ENCODE measurements around the gene UNC5A.

The UNC5A gene

DNA sequence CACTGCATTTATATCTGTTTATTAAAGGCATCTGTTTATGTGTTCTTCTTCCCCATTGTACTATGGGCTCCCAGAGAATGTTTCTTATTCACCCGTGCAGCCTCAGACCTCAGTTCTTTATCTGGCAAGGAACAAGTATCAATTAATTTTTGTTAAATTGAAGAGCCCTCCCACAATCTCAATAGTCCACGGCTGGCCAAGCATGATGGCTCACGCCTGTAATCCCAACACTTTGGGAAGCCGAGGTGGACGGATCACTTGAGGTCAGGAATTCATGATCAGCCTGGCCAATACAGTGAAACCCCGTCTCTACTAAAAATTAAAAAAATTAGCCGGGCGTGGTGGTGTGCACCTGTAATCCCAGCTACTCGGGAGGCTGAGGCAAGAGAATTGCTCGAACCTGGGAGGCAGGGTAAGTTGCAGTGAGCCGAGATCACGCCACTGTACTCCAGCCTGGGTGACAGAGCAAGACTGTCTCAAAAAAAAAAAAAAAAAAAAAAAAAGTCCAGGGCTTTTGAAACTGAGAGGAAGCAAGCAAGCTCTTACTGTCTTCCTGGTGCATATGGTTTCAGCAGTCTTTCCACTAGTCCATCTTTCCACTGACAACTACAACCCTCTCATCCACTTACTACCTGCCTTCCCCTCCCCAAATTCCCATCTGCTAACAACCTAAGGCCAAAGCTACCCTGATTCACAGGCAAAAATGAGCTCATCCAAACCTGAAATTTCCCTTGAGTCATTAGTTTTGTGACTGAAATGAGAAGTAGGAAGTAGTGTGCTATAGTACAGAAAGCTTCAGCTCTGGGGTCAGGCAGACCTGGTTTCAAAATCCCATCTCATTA lies 91.1 kb downstream of the UNC5A start:
- DNase-seq: no peak

DNA sequence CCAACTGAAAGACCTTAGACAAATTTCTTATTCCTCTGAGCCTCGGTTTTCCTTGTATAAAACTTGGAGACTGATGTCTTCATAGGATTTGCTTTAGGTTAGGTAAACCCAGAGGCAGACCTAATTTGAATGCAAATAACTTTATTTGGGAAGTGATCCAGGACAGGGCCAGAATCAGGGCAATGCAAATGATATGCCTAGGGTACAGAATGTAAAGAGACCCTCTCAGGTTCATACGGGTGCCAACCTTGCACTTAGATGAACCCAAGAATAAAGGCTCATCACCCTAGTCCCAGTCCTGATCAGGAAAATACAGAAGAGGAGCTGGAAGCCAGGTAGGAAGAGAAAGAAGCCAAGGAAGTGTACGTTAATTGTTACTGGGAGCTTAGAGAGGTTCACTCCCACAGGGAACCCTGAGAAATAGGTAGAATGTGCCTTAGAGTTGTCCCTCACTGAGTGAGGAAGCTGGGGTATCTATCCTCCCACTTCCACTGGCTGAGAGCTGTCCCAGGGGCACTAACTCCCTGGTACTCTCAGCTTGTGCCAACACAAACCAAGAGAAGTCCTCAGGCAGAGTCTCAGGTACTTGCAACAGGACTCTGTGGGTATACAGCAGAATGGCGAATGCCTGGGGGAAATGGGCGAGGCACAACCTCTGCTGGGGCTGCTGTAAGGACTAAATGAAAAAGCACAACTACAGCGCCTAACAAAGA lies 91.9 kb downstream of the UNC5A start:
- no peak for DNase-seq

DNA sequence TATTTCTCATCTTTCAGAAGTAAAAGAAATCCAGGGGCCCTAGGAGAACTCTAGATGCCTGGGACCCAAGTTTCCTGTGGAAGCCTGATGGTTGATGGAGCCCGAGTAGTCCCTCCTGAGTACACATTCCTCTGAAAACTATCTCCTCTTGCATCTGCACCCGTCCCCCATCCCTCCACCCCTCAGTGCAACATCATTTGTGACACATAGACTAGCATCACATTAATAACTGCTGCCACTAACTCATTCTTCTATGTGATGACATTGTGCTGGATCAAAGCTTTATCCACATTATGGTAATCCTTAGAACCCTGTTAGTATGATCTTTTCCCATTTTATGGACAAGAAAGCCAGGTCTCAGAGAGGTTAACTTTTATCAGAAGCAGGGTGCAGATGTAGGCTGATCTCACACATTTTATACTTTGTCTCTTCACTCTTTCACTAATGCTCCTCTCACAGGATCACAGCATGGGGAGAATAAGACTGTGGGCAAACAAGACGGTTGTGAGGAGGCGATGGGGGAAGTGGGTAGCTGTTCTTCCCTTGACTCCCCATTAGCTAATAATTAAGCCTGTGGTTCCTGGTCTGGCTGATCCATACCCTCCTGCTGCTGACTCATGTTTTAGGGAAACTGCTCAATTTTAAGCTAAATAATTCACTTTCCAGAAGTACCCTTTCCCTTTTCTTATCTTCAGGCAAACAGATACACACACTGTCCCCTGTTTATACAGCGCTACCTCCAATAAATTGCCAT lies 92.7 kb downstream of the UNC5A start:
- no peak for DNase-seq

DNA sequence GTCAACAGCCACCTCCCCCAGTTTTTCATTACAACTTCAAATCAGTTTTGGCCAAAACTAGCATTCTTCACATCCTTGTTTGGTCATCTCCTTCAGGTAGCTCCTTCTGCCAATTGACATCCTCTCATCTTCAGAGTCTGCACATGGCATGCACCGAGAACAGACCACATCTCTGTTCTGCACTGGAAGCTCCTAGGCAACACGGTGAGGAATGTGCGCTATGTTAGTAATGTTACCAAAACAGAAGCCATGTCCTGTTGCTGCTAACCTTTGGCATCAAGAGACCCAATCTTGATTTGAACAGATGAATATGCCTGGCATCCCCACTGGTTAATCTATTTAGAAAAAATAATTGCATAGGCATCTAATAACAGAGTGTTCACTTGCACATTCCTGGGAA lies 93.9 kb downstream of the UNC5A start:
- DNase-seq: no peak

DNA sequence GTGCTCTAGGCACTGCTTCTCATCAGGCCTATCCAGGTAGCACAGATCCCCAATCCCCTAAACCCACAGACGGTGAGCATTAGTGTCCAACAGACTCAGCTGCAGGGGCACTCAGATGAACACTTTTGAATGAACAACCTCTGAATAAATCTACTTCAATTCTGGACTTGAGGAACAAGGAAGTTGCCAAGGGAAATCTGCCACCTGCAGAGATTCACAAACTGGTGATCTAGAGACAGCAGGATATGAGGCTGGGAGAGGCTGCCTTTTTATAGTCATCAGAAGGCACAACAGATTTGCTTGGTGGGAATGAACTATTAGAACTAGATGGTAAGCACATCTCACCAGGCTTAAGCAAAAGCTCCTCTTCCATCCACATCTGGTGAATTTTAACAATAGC lies 95.8 kb downstream of the UNC5A start:
- no peak for DNase-seq

DNA sequence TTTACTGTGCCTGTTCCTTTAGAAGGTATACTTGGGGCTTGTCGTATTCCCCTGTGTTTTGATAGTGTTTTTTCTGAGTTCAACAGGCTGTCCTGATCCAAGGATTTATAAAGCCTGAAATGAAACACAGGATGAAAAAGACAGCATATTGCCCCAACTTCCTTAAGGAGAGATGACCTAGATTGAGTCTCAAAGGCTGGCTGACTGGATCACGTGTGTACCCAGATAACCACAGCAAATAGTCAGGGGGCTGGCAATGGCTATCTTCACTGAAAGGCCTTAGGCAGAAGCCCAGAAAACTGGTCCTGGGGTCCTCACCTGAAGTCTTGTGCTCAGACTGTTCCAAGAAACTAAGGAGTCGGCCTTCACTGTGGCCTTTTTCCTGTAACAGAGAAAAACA lies 96.4 kb downstream of the UNC5A start:
- DNase-seq: no peak

DNA sequence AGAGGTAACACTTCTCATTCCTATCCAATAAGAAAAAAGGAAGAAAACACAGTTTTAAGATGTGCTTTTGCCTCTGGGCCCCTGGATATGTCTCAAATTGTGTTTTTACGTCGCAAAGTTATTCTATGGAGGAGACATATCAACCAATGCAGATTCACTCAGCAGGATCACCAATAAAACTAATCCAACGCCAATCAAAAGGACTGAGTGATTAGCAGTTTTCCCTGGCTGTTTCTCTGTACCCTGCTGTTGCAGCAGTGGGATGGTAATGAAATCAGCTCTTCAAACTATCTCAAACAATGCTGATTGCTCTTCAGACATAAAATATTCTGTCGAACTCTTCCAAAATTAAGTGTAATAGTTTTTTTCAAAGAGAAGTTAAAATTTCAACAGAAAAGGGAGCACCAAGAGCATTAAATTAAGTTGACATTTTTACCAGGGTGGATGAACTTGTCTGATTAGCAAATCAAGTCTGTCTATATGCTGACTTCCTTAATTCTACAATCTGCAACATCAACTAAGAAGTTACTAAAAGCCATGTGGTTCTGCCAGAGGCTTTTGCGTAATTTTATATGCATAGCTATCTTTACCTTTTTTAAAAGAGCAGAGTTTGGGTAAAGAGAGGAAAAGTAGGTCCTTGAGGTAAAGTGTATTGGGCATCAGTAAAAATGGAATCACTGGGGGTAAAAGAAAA lies 98.5 kb downstream of the UNC5A start:
- DNase-seq: no peak

DNA sequence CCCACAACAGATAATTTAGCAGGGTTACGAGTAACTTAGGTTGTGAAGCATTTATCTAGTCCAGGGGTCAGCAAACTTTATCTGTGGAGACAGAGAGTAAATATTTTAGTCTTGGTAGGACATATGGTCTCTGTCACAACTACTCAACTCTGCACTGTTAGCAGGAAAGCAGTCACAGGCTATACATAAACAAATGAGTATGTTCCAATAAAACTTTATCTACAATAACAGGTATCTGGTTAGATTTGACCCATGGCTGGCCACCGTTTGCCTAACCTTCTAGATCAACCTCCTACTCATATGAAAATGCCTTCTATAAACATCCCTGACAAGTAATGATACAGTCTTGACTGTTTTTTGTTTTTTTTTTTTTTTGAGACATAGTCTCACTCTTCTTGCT lies 101.8 kb downstream of the UNC5A start:
- DNase-seq: no peak

DNA sequence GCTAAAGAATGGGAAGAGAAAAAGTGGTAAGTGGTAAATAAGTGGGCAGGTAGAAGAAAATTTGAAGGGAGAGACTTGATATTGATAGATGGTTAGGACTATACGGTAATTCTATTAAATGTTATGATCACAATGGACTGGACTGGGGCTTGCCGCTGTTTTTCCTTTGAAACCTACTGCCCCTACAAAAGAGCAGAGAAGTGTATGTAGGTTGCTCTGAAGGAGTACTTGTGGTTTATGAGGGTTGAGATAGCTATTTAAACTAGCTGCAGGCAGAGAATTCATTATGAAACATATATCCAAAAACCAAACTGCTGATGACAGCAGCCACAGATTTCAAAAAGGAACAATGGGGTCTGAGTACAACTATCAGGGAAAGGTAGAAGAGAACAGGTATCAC lies 105.5 kb downstream of the UNC5A start:
- DNase-seq: no peak

DNA sequence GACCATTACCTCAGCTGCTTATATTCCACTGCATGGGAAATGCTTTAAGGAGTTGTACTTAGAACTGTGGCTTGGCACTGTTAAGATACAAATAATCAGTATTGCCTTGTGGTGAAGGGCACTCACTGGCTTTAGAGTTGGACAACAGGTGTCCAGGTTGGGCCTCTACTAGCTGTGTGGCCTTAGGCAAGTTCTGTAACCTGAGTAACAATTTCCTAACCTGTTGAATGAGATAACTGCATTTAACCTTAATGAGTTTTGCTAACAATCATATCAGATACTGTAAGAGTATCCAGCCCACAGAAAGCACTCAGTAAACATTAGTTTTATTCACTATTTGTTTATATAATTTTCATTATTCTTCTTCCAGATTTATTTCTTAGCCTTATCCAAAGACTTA lies 106.0 kb downstream of the UNC5A start:
- no peak for DNase-seq

DNA sequence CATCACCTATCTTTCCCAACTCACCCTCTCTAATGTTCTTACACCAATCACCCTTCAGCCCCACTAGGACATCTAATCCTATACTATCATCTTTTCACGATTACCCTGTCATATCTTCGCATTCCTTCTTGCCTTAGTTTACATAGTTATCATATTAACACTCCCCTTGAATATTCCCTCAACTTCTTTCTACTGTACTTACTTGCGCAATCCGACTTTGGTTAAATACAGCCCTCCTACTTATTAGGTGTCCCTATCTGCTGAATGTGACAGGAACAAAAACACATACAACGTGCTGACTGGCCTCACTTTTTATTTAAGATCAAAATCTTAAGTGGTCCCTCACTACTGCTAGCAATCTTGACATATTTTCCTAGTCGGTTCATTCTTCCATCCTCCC lies 108.3 kb downstream of the UNC5A start:
- DNase-seq: no peak

DNA sequence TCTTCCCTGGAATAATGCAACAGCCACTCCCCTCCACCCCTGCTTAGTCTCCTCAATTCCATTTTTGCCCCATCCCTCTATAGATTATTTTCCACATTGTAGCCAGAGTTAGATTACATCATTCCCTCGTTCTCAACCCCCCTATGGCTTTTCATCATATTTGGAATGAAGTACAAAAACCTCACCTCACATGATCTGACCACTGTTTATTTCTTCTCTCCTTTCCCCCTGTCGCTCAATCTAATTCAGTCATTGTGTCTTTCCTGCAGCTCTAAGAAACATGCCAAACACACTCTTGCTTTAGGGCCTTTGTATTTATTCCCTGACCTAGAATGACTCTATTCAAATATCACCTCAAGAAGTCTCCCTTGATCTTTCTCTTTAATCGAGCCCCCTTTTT lies 111.4 kb downstream of the UNC5A start:
- no peak for DNase-seq

DNA sequence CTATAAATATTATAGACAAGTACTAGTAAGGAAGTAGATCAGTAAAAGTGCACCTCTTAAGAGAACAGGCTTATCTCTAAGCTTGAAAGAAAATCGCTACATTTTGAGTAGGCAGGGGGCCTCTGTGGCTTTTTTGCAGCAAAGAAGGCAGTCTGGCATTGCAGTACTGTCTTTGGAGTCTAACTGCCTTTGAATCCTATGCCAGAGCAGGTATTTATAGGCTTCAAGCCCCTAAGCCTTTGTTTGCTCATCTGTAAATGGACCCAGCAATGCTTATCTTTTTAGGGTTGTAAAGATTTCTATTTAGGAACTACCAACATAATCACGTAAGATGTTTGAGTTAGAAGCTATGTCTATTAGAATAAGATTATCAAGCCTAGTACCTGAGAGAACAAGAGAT lies 112.5 kb downstream of the UNC5A start:
- no peak for DNase-seq

DNA sequence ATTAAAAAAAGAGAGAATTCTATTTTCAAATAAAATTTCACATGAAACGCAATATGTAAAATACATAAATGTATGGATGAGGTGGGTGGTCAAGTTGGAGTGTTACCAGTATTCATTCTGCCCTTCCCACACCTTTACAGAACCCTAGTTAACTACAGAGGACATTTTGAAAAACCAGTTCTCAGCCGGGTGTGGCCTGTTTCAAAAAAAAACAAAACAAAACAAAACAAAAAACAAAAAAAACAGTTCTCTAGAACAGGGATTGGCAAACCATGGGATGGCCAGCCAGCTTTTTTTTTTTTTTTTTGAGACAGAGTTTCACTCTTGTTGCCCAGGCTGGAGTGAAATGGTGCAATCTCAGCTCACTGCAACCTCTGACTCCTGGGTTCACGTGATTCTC lies 117.2 kb downstream of the UNC5A start:
- no peak for DNase-seq

DNA sequence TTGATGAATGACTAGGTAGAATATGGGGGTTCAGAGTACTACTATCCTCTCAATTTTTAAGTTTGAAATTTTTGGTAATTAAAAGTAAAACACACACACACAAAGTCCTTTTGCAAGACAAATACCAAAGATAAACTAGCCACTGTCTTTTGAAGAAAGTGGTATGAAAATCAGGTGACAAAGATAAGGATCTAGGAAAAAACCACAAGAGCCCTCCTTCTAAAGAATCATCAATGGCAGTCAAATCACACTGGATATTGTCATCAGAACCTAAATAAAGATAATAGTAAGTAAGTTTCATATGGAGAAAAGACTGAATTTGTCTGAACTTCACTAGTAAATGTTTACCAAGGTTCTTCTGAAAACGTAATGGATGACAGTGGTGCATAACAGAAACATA lies 119.3 kb downstream of the UNC5A start:
- no peak for DNase-seq
